KG1 (cell line): ENCODE results near the gene EXOC3L2.
A peak's percentile ranks its signal among the peaks of the same experiment; 100 is the strongest.
"Not testable (repeated sequence)": the region's sequence is repeated elsewhere in the genome, so short reads cannot be mapped to it uniquely, and the experiment has no call there.

ENCODE experiments used
- DNase-seq: peaks from one replicate; lab custom pipeline; 2025; lab: John Stamatoyannopoulos, UW

The EXOC3L2 gene

DNA sequence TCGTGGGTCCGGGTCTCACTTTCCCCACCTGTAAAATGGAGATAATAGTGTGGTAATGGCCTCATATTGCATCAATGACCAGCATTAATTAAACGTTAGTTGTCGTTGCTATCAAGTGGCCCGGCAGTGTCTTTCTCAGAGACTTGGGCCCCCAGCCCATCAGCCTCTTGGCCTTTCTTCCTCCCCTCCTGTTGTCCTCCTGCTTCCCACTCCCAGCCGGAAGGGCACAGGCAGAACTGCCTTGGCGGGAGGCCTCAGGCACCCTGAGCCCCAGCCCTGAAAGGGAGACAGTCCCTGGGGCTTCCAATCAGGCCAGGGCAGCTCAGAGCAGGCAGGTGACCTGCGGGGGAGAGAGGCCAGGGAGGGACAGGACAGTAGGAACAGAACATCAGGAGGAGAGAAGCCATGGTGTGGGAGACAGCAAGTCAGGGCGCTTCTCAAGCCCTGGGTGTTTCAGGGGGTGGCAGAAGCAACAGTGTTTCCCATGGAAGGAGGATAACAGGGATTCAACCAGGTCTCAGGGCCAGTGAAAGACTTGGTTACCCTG, 10.5 kb upstream of the EXOC3L2 start:
- no peak for DNase-seq

DNA sequence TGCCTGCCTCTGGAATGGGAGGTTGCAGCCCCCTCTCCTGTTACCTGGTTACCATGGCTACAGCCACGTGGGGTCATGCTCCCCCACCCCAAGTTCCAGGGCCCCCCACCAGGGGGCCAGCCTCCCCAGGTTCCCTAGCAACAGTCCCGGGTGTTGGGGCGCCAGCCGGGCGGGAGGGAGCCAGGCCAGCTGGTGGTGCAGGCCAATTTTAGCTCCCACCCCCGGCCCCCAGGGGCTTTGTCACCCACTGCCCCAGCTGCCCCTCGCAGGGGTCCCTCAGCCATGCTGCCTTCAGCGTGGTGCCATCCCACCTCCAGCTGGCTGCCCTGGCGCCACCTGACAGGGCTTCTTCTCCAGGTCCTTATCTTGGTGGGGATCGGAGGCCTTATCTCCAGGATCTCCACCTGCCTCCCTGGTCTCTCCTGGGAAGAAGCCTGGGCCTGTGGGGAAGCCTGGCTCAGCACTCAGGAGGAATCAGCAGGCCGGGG, 8.9 kb upstream of the EXOC3L2 start:
- DNase-seq: no peak

DNA sequence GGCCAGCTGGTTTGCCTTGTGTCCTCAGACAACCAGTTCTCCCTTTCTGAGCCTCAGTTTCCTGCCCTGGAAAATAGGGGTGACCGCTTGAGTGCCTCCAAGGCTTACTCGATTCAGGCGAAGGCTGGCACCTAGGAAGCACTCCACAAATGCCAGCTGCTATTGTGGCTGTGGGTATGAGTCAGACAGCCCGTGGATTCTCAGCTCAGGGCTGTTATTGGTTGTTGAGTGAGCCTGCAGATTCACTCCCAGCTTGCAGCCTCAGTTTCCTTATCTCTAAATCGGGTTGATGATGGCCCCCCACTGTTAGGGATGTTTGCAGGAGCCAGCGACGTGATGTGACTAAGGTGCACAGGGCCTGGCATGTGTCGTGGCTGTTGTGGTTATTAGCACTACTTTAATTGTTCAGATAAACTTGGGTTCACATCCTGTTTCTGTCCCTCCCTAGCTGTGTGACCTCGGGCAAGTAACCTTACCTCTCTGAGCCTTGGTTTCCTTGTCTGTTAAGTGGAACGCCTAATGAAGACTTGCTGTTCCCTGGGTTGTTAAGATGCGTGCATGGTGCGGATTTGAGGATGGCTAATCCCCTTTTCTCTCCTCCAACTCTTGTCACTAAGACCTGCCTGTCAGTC, 8.3 kb upstream of the EXOC3L2 start:
- DNase-seq: no peak

DNA sequence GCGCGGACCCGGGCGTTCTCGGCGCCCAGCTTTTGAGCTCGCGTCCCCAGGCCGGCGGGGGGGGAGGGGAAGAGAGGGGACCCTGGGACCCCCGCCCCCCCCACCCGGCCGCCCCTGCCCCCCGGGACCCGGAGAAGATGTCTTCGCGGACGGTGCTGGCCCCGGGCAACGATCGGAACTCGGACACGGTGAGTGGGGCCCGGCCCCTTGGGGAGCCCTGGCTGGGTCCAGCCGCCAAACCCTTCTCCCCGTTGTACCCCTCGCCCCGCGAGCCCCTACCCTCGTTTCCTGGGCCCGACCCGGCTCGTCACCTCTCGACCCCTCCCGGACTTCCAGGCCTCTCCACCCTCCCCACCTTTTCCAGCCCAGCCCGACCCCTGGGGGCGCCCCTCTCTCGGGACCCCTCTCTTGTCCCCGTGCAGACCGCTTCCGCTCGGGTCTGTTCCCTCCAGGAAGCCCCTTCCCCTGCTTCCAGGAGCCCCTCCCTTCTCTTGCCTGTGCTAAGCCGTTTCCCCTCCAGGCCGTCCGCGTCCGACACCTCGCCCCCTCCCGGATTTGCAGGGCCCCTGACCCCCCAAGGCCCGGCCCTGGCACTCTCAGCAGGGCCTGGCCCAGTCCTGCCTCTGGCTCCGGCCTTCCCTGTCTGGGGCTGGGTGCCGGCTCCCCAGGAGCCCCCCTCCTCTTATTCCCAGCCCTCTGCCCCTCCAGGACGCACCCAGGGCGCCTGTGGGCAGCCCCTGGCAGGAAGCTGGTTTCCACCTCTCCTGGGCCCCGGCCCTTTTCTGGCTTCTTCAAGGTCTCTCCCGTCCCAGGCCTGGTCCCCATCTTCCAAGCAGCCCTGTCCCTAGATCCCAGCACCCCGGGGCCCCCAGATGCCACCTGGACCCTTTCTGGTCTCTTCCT, 6.5 kb upstream of the EXOC3L2 start:
- DNase-seq: no peak

DNA sequence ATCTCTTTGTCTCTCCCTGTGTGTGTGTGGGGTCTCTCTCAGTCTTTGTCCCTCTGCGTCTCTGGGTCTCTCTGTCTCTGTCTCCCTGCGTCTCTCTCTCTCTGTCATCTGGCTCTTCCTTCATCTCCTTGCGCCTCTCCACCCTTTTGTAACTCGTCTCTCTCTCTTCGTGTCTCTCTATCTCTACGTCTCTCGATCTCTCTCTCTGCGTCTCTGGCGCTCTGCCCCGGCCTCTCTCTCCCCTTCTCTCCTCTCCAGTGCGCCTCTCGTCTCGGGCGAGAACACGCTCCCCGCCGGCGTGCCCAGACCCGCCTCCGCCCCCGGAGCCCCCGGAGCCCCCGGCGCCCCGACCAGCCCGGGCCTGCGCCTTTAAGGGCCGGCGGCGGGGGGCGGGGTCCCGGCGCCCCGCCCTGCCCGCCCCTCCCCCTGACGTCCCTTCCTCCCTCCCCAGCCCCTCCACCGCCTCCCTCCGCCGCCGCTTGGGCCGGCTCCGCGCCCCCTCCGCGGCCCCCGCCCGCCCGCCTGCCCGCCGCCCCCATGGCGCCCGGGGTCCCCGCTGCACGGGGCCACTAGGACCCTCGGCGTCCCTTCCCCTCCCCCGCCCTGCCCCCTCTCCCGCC, 5.7 kb upstream of the EXOC3L2 start, which contains the start of gene MARK4:
Gene MARK4, plus strand, starts transcription at position 440 of the 620 bp plus-strand sequence. CDS start 318 bp downstream, outside the sequence.
- peak; percentile 15 for DNase-seq

DNA sequence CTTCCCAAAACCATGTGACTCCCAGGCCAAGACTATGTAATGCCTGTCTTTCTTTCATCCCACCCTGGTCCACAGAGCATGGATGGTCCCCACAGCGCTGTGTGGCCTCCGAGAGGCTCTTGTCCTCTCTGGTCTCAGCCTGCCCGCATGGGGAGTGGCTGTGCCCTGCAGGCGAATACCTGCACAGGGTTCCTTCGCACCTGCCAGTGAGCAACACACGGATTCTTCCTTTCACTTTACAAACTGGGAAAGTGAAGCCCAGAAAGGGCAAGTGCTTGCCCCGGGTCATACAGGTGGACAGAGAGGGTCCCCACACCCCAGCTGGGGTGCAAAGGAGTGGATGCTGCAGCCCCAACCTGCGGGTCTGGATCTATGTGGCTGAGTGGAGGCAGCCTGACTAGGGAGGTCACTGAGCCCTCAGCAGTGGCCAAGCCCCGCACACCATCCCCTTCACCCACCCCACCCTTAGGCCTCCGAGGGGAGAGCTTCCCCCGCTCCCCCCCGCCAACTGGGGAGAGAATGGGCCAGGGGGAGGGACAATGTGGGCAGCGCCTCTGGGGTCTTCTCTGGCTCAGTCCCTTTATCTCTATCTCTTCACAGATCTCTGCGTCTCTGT, 5.1 kb upstream of the EXOC3L2 start:
- DNase-seq: no peak

DNA sequence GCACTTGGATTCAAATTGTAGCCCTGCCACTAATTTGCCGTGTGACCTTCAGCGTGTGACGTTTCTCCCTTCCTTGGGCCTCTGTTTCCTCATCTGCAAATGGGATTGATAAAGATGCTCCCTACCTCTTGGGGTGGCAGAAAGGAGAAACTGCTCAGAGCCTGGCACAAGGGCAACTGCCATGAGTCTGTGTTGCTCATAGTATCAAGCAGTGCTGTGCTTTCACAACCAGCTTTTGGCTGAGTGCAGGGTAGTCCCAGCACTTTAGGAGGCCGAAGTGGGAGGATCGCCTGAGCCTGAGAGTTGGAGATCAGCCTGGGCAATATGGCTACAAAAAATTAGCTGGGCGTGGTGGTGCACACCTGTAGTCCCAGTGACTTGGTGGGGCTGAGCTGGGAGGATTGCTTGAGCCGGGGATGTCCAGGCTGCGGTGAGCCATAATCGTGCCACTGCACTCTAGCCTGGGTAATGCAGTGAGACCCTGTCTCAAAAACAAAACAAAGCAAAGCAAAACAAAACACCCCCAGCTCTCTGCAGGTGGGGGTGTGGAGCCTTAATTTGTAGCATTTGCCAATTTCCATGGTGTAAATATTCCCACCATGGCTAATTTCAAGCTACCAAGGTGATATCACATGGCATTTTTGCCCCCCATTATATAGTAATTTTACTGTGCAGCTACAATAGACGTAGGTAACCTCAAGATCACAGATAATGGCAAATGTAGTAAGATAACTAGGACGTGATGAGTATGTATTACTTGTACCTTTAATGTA, 4.2 kb upstream of the EXOC3L2 start:
- no peak for DNase-seq

DNA sequence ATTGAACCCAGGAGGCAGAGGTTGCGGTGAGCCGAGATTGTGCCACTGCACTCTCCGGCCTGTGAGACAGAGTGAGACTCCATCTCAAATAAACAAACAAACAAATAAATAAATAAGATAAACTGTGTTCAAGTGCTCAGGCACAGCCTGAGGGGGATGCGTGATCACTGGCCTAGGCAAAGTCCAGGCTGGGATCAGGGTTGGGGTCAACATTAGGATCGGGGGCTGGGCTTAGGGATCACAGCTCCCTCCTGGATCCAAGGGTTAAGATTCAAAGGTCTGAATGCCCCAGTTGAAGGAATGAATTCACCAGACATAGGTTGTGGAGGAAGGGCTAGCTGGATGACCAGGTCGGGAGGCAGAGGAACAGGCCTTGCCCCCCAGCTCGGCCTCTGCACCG, 1.9 kb upstream of the EXOC3L2 start:
- no peak for DNase-seq

DNA sequence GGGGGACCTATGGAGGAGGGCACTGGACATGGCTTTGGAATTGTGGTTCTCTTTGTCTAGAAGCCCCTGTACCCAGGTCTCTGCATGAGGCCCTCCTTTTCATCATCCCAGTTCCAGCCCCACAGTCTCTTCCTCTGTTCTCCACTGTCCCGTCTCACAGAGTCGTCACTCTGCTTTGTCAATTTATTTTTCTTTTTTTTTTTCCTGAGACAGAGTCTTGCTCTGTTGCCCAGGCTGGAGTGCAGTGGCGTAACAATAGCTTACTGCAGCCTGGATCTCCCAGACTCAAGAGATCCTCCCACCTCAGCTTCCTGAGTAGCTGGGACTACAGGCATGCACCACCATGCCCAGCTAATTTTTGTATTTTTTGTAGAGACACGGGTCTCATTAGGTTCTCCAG, 619 bp upstream of the EXOC3L2 start:
- no peak for DNase-seq

DNA sequence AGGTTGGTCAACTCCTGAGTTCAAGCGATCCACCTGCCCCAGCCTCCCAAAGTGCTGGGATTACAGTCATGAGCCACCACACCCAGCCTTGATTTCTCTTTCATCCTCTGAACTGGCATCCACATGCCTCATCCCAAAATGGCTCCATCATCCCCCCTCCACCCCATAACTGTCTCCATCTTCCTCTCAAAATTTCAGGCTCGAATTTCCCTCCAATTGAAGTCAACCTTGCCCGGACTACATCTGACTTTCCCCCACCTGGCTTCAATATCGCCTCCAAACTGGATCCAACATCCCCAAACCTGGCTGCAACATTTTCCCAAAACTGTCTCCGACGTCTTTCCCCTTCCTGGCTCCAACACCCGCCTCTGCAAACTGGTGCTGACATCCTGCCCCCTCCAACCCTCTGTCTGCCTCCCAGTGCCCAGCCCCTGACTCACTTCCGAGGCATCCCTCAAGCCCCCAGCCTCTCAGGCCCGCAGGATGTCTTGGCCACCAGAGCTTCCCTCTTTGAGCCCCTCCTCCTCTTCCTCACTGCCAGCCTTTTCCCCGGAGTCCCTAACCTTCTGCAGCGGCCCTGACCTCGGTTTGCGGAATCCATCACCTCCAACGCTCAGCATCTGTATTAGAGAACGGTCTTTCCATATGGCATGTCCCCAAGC, 943 bp downstream of the EXOC3L2 start:
- no peak for DNase-seq

DNA sequence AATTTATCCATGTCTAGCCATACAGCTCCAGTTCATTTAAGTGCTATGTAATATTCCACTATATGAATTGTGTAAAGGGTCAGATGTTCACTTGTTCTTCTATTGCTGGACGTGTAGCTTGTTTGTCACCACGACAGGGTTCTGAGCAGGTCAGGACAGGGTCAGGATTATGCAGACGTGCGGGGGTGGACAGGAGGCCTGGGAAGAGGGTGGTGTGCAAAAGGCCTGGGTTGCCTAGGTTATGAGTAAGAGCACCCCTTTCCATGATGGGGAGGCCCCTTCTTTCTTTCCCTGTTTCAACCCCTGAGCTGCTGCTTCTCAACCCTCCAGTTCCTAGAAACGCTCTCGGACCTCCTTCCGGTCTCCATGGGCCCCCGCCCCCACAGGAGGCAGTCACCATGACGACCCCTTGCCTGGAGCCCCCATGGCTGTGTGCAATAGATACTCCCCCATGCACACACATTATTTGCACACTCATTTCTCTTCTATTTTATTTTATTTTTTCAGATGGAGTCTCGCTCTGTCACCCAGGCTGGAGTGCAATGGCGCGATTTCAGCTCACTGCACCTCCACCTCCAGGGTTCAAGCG, 2.0 kb downstream of the EXOC3L2 start:
- DNase-seq: no peak

DNA sequence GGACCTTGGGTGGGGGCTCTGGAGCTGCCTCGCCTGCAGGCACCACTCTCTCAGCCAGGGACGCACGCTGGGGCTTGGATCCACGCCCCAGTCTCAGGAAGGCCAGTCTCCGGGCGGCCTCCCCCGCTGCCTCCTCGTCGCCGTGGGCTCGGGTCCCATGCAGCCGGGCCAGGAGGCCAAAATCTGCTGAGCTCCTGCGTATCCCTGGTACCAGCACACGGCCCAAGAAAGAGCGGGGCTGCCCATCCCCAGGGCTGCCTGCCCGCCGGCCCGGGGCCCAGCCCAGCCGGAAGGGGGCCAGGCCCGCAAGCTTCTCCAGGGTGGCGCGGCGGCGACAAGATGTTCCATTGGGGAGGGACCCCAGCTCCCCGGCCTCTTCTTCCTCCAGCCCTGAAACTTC, 6.7 kb downstream of the EXOC3L2 start:
- no peak for DNase-seq

DNA sequence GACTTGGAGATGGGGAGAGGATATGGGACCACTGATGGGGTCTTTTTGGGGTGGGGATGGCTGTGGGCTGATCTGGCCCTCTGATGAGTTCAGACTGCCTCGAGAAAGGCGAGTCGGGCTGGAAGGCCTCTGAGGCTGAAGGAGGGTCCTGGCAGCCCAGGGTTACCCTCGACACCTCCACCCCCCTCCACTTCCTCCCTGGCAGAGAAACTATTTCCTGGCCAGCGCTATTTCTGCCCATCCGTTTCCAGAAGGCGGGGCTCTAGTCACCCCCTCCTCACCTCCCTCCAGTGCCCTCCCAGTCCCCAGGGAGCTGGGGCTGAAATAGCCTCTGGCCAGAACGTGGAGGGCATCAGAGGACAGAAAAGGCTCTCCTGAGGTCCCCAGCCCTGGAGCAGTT, 9.7 kb downstream of the EXOC3L2 start:
- no peak for DNase-seq

DNA sequence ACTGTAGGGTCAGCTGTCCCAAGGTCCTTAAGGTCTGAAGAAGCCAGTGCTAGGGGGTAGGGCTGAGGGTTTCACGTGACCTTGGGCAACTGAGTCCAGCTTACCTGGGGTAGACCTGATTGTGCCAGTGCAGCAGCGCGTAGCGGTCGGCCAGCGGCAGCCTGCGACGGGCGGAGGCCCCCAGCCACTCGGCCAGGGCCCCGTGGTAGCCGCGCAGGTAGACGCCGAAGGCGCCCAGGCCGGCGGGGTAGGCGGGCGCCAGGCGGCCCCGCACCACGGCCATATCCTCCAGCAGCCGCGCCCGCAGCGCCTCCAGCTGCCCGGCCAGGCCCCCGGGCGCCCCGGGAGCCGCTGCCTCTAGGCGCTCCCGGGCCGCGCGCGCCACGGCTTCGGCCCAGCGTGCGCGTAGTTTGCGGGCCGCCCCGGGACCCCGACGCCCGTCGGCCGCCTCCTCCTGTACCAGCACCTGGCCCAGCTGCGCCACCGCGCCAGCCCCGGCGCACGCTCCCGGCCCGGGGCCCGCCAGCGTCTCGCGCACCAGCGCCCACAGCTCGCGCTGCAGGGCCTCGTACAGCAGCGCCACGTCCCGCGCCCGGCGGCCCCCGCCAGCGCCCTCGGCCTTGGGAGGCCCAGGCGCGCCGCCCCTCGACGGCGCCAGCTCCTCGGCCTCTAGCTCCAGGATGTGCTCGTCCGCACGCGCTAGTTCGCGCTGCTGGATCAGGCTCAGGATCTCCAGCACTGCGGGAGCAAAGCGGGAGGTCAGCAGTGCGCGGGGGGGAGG, 10.9 kb downstream of the EXOC3L2 start:
- DNase-seq: no peak

DNA sequence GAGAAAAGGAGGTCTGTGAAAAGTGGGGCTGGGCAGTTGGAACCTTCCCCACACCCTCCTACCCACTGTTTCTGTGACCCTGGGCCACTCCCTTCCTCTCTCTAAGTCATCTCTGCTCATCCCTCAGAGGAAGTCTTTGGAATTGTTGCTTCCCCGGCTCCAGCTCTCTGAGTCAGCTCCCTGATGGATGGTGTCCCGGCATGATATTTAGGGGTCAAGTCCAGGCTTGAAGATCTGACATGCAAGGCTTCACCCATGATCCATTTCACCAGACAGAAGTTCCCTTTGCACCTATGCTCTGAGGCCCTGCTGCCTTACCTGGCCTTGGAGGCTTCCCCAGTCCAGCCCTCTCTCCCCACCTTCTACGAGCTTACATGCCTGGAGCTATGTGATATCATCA, 13.3 kb downstream of the EXOC3L2 start:
- DNase-seq: no peak

DNA sequence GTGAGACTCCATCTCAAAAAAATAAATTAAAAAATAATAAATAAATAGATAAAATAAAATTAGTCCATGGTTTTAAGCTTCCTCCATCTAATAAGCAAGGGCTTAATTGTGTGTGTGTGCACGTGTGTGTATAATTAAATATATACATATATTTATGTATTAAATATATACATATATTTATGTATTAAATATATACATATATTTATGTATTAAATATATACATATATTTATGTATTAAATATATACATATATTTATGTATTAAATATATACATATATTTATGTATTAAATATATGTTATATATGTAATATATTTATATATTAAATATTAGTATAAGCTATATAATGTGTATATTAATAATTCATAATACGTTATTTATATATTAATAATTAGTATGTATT, 16.2 kb downstream of the EXOC3L2 start:
- not testable (repeated sequence) for DNase-seq

DNA sequence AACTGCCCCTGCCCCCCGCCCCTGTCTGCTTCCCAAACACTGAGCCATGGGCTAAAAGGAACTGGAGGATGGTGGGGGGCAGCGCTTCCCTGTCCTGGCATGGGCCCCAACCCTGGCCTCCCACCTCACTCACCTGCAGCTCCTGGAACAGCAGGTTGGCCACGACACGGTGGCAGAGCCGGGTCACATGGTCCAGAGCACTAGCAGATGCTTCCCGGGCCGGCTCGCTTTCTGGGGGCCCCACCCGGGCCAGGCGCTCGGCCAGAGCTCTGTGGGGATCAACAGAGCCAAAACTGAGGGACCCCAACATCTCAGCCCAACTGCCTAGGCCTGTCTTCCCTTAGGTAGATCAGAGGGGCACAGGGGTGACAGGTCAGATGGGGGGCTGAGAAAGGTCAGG, 20.6 kb downstream of the EXOC3L2 start:
- DNase-seq: no peak

DNA sequence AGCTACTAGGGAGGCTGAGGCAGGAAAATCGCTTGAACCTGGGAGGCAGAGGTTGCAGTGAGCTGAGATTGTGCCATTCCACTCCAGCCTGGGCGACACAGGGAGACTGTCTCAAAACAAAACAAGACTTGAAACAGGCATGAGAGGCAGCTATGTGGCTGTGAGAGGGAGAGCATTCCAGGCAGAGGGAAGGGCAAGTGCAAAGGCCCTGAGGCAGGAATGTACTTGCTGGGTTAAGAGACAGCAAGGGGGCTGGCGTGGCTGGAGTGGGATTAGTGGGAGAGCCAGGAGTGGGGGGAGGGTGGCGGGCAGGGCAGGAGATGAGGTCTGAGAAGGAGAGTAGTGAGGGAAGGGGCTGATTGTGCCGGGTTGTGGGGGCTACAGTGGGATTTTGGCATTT, 21.3 kb downstream of the EXOC3L2 start:
- no peak for DNase-seq

DNA sequence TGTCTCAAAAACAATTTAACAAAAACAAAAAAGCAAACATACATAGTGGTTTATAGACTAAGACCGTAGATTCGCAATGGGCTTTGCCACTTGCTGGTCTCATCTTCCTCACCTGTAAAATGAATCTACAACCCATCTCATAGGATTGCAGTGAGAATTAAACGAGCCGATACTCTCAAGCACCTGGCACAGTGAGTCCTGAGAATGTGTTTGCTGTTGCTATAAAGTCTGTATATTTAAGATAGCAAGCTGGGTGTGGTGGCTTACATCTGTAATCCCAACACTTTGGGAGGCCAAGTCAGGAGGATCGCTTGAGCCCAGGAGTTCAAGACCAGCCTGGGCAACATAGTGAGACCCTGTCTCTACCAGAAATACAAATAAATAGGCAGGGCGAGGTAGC, 22.5 kb downstream of the EXOC3L2 start:
- DNase-seq: no peak
